Panc1 (cell line): ENCODE results near the gene TRIM59. TPM values are rescaled to one million over a fixed set of nuclear protein-coding genes. Genes with fewer than 3 reads are reported as not detected.

Experiments
- ATAC-seq: fragments of 200-7000 bp; cut with Tn5 transposase; 2 replicates; pipeline ENCODE4 v1.9.1; 2020; ENCODE audit warnings: mild to moderate bottlenecking, moderate library complexity
- BruUV-seq: library from RNA; stranded (reverse); fragments of 400-500 nt; replicated peaks from 2 replicates; lab custom pipeline; 2021; lab: Mats Ljungman, UMichigan
- CTCF ChIA-PET: fragments of 300-600 bp; sonication (Branson Sonifier 250); formaldehyde crosslinking; loops from one replicate; lab custom pipeline; 2022; ENCODE audit warnings: antibody characterized with exemption; lab: Charles Lee
- POLR2A ChIA-PET: fragments of 300-600 bp; sonication (Branson Sonifier 250); formaldehyde crosslinking; loops from one replicate; lab custom pipeline; 2022; ENCODE audit warnings: antibody characterized with exemption; lab: Charles Lee
- DNase-seq: peaks from one replicate; pipeline ENCODE4 v3.0.0-alpha.2; 2010; ENCODE audit warnings: low read depth, low spot score
- H3K27ac ChIP-seq: 2 replicates; pipeline ENCODE4 v1.5.1; 2011; ENCODE audit warnings: mild to moderate bottlenecking, low read length, inconsistent platforms
- H3K27me3 ChIP-seq: fragments of 200-500 bp; sonication (Bioruptor generic); 2 replicates; pipeline ENCODE4 v1.6.0; 2014; ENCODE audit warnings: low read length, inconsistent platforms; ENCODE audit not compliant: control insufficient read depth, insufficient read depth
- H3K36me3 ChIP-seq: fragments of 200-500 bp; sonication (Bioruptor generic); 2 replicates; pipeline ENCODE4 v1.5.1; 2014; ENCODE audit warnings: inconsistent platforms, mild to moderate bottlenecking, low read length, moderate library complexity; ENCODE audit not compliant: control insufficient read depth, insufficient read depth
- H3K4me1 ChIP-seq: 2 replicates; pipeline ENCODE4 v1.5.1; 2011; ENCODE audit warnings: inconsistent platforms, mild to moderate bottlenecking, low read length, moderate library complexity; ENCODE audit not compliant: control insufficient read depth, insufficient read depth
- H3K4me3 ChIP-seq, 2 experiments: 2 replicates each; pipeline ENCODE4 v1.5.1; 2011 to 2012; ENCODE audit warnings: low read depth in 2 of 2, low read length in 2 of 2, mild to moderate bottlenecking in 2 of 2, inconsistent platforms in 1 of 2, moderate library complexity in 1 of 2
- H3K9me3 ChIP-seq: fragments of 200-500 bp; sonication (Bioruptor generic); 2 replicates; pipeline ENCODE4 v1.5.1; 2014; ENCODE audit warnings: low read depth, mild to moderate bottlenecking, inconsistent platforms, low read length, moderate library complexity; ENCODE audit not compliant: control insufficient read depth, insufficient read depth
- CTCF ChIP-seq: fragments of 450-650 bp; IDR thresholded peaks from 2 replicates; pipeline ENCODE4 v1.5.1; 2017; ENCODE audit warnings: mild to moderate bottlenecking
- POLR2AphosphoS5 ChIP-seq: IDR thresholded peaks from 2 replicates; pipeline ENCODE4 v1.6.1; 2012; ENCODE audit warnings: mild to moderate bottlenecking, low read depth, low read length, moderate library complexity
- SIN3A ChIP-seq: IDR thresholded peaks from 2 replicates; pipeline ENCODE4 v1.6.1; 2012; ENCODE audit warnings: low read depth, mild to moderate bottlenecking, low read length, moderate library complexity, borderline replicate concordance; ENCODE audit not compliant: insufficient read depth
- TCF7L2 ChIP-seq: IDR thresholded peaks from 2 replicates; pipeline ENCODE4 v1.6.1; 2011; ENCODE audit warnings: mild to moderate bottlenecking, low read depth, low read length, inconsistent platforms
- in situ Hi-C: cut with HindIII; loops from 2 replicates; pipeline ENCODE4 v1.10.0; 2016; ENCODE audit warnings: low sequenced_read_pairs, low pct_unique_long_range_greater_than_20kb
- intact Hi-C: fragments of 100-400 bp; cut with micrococcal nuclease; formaldehyde crosslinking; loops from one replicate; pipeline ENCODE4 v1.10.0; 2022; ENCODE audit not compliant: unreplicated experiment
- total RNA-seq: library from RNA; stranded (reverse); gene quantifications from one replicate; pipeline ENCODE4 v1.2.1, GENCODE V29; 2021; ENCODE audit not compliant: unreplicated experiment
- TF ChIP-seq, protein P1 (sequence below), 2 experiments: IDR thresholded peaks; 2 replicates each; pipeline ENCODE4 v1.6.1; 2011 to 2012; ENCODE audit warnings: low read depth in 2 of 2, control low read depth in 1 of 2, low read length in 1 of 2, mild to moderate bottlenecking in 1 of 2, moderate library complexity in 1 of 2; ENCODE audit not compliant: insufficient read depth in 1 of 2

Gene TRIM59
- total RNA-seq, 1 experiment from 2014 or later: 27.9 TPM

- ChIA-PET CTCF (no interaction called here), POLR2A (no interaction called here)
- H3K27me3 ChIP-seq: no peaks in the 10 kb centered on the region; the same call in 1 of the 2 replicates
- no peaks in the 10 kb centered on the region for H3K36me3 ChIP-seq
- H3K4me1 ChIP-seq: no peaks in the 10 kb centered on the region
- H3K27ac ChIP-seq: no peak overlapping the region
- no TSS peak for BruUV-seq
- H3K4me3 ChIP-seq: no peak overlapping the region
- in situ Hi-C loops (no loop called here), intact Hi-C loops (no loop called here)
- no peak for DNase-seq
- H3K9me3 ChIP-seq: no peaks in the 10 kb centered on the region
- TF ChIP-seq POLR2AphosphoS5 (no peak), CTCF (no peak), TCF7L2 (no peak), SIN3A (no peak)
- TF ChIP-seq, protein P1, sequence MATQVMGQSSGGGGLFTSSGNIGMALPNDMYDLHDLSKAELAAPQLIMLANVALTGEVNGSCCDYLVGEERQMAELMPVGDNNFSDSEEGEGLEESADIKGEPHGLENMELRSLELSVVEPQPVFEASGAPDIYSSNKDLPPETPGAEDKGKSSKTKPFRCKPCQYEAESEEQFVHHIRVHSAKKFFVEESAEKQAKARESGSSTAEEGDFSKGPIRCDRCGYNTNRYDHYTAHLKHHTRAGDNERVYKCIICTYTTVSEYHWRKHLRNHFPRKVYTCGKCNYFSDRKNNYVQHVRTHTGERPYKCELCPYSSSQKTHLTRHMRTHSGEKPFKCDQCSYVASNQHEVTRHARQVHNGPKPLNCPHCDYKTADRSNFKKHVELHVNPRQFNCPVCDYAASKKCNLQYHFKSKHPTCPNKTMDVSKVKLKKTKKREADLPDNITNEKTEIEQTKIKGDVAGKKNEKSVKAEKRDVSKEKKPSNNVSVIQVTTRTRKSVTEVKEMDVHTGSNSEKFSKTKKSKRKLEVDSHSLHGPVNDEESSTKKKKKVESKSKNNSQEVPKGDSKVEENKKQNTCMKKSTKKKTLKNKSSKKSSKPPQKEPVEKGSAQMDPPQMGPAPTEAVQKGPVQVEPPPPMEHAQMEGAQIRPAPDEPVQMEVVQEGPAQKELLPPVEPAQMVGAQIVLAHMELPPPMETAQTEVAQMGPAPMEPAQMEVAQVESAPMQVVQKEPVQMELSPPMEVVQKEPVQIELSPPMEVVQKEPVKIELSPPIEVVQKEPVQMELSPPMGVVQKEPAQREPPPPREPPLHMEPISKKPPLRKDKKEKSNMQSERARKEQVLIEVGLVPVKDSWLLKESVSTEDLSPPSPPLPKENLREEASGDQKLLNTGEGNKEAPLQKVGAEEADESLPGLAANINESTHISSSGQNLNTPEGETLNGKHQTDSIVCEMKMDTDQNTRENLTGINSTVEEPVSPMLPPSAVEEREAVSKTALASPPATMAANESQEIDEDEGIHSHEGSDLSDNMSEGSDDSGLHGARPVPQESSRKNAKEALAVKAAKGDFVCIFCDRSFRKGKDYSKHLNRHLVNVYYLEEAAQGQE (IDR thresholded peaks at IDR 0.05; ENCODE audit: insufficient read depth in 1 of 2, low read depth in 2 of 2, low read length in 1 of 2): no peak
- no peak for ATAC-seq
These were observed 26.3 kb upstream of the TRIM59 start for GRCh38 chr3:160475884-160476283.

DNA sequence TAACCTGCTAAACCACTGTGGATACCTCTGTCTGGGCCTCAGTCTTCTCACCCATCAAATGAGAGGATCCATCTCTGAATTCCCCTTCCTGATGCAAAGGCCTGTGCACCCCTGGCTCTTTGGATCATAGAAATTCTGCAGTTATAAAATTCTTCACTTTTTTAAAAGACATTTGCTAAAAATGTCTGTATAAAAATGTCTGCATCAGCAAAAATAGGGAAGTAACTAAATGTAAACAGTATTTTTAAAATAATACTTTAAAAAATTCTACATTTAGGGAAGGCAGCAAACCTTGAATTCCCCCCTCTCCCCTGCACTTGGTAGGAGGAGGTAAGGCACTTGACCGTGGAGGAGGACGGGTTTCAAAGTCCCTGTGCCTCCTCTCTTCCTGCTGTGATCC is 25.6 kb upstream of the TRIM59 start:
- ChIA-PET POLR2A (no interaction called here), CTCF (no interaction called here)
- Histone ChIP-seq H3K4me3 (no peak overlapping the region), H3K9me3 (no peaks in the 10 kb centered on the region), H3K36me3 (no peaks in the 10 kb centered on the region), H3K4me1 (no peaks in the 10 kb centered on the region), H3K27ac (no peak overlapping the region), H3K27me3 (no peaks in the 10 kb centered on the region; the same call in 1 of the 2 replicates)
- DNase-seq: no peak
- in situ Hi-C loops (no loop called here), intact Hi-C loops (no loop called here)
- BruUV-seq: no TSS peak
- ATAC-seq: no peak
- no peak for TF ChIP-seq POLR2AphosphoS5
- TF ChIP-seq SIN3A: no peak
- no peak for TF ChIP-seq TCF7L2
- TF ChIP-seq, protein P1 (IDR thresholded peaks at IDR 0.05; ENCODE audit: insufficient read depth in 1 of 2, low read depth in 2 of 2, low read length in 1 of 2): no peak
- TF ChIP-seq CTCF: no peak
